Stimulated activated CD4-positive, alpha-beta T cell treated with anti-CD3 and anti-CD28 coated beads, Interleukin-12 subunit alpha, Interleukin-12 subunit beta, amount 100 ng/mL, for 24 hours (primary cell): Measurements from ENCODE around the gene RGS5.

Experiments used
- DNase-seq, 2 experiments: peaks; one replicate each; pipeline ENCODE4 v3.0.0-alpha.2; 2020; ENCODE audit warnings: low read depth in 2 of 2

RGS5 gene

GRCh38 chr1:163182330-163182949 lies 20.3 kb downstream of the RGS5 start:
- DNase-seq = no peak

- no peak for DNase-seq
Measured at GRCh38 chr1:163178628-163179027, 24.1 kb downstream of the RGS5 start.

GRCh38 chr1:163176797-163177196 lies 25.9 kb downstream of the RGS5 start:
- no peak for DNase-seq

GRCh38 chr1:163174524-163175437 lies 27.9 kb downstream of the RGS5 start:
- DNase-seq = peak in 1 of 2 experiments; percentile 42

- DNase-seq = no peak
Measured at GRCh38 chr1:163173121-163173520, 29.6 kb downstream of the RGS5 start.

- DNase-seq = no peak
Measured at GRCh38 chr1:163172596-163172995, 30.1 kb downstream of the RGS5 start.

- no peak for DNase-seq
Measured at GRCh38 chr1:163171826-163172225, 30.9 kb downstream of the RGS5 start.

- no peak for DNase-seq
Measured at GRCh38 chr1:163170975-163171676, 31.6 kb downstream of the RGS5 start.

- DNase-seq = no peak
Measured at GRCh38 chr1:163170331-163170730, 32.4 kb downstream of the RGS5 start.

- DNase-seq = no peak
Measured at GRCh38 chr1:163169553-163169952, 33.2 kb downstream of the RGS5 start.

GRCh38 chr1:163168053-163168452 lies 34.7 kb downstream of the RGS5 start:
- DNase-seq = no peak

- DNase-seq = no peak
Measured at GRCh38 chr1:163166886-163167555, 35.7 kb downstream of the RGS5 start.

- no peak for DNase-seq
Measured at GRCh38 chr1:163165119-163165518, 37.6 kb downstream of the RGS5 start.

GRCh38 chr1:163163881-163164582 lies 38.7 kb downstream of the RGS5 start:
- DNase-seq = no peak

GRCh38 chr1:163163163-163163562 lies 39.6 kb downstream of the RGS5 start:
- DNase-seq = no peak

GRCh38 chr1:163162381-163162914 lies 40.3 kb downstream of the RGS5 start:
- no peak for DNase-seq

GRCh38 chr1:163161841-163162240 lies 40.9 kb downstream of the RGS5 start:
- DNase-seq = no peak

- no peak for DNase-seq
Measured at GRCh38 chr1:163161337-163161736, 41.4 kb downstream of the RGS5 start.

- DNase-seq = no peak
Measured at GRCh38 chr1:163155606-163156005, 47.1 kb downstream of the RGS5 start.

- no peak for DNase-seq
Measured at GRCh38 chr1:163148911-163149310, 53.8 kb downstream of the RGS5 start.

GRCh38 chr1:163147019-163147418 lies 55.7 kb downstream of the RGS5 start:
- no peak for DNase-seq
